Colonic mucosa (tissue), 4 donors: Measurements from ENCODE around the gene TDRD12. TPM values are rescaled to one million over a fixed set of nuclear protein-coding genes. Genes with fewer than 3 reads are reported as not detected.
"Not testable (repeated sequence)": the region's sequence is repeated elsewhere in the genome, so short reads cannot be mapped to it uniquely, and the experiment has no call there.

Source experiments
- DNase-seq: peaks from one replicate; pipeline ENCODE4 v3.0.0-alpha.2; 2020
- H3K27ac ChIP-seq: fragments of 200-600 bp; one replicate; pipeline ENCODE4 v1.8.0; 2021
- H3K27me3 ChIP-seq: fragments of 200-600 bp; one replicate; pipeline ENCODE4 v1.8.0; 2021
- H3K36me3 ChIP-seq: fragments of 200-600 bp; one replicate; pipeline ENCODE4 v1.8.0; 2021
- H3K4me1 ChIP-seq: fragments of 200-600 bp; one replicate; pipeline ENCODE4 v1.8.0; 2021; ENCODE audit warnings: mild to moderate bottlenecking
- H3K4me3 ChIP-seq: fragments of 200-600 bp; one replicate; pipeline ENCODE4 v1.8.0; 2021
- H3K9ac ChIP-seq, 2 donors: one replicate each; pipeline ENCODE4 v1.7.0; 2013; ENCODE audit warnings: control low read depth in 2 of 2, low read depth in 2 of 2, low read length in 2 of 2
- H3K9me3 ChIP-seq: fragments of 200-600 bp; one replicate; pipeline ENCODE4 v1.8.0; 2021
- intact Hi-C: fragments of 100-400 bp; cut with DNase I; formaldehyde crosslinking; loops from one replicate; pipeline ENCODE4 v1.14.1; 2022
- total RNA-seq, 2 donors: library from RNA; stranded (reverse); fragmentation: NEBNext Ultra II Directional in 1 of 2; extraction: Animal tissue kit (Norgen Biotek cat#: 25700) in 1 of 2; gene quantifications; one replicate each; pipeline ENCODE4 v1.2.1, GENCODE V29; 2021
- TF ChIP-seq, protein P1 (sequence below): fragments of 200-600 bp; IDR thresholded peaks from one replicate; pipeline ENCODE4 v1.8.0; 2022; ENCODE audit warnings: antibody characterized with exemption, mild to moderate bottlenecking
- donor health status: healthy.
- donor health status: DM: no; HTN: no; CAD: no.
- donor health status: DM: no; HTN: no; CAD: no.

The TDRD12 gene
- total RNA-seq, 2 donors from 2014 or later, result 0.37 TPM; not detected in 1

DNA sequence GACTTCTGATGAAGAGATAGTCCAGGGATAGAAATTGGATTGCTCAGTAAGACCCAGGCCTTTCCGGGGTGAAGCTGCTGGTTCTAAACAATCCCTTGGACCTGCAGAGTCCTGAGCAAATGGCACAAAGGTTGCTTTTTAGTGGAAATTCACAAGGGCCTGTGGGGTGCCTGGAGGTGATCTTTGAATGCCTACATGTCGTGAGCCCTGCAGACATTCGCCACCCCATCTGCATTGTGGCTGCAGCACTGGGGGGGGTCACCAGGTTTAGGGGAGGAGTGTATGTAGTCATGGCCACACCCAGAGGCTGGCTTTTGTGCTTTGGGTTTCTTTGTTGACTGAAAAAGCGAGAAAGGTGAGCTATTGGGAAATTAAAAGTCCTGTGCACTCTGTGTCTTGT is 108.6 kb downstream of the TDRD12 start:
- TF ChIP-seq, protein P1, sequence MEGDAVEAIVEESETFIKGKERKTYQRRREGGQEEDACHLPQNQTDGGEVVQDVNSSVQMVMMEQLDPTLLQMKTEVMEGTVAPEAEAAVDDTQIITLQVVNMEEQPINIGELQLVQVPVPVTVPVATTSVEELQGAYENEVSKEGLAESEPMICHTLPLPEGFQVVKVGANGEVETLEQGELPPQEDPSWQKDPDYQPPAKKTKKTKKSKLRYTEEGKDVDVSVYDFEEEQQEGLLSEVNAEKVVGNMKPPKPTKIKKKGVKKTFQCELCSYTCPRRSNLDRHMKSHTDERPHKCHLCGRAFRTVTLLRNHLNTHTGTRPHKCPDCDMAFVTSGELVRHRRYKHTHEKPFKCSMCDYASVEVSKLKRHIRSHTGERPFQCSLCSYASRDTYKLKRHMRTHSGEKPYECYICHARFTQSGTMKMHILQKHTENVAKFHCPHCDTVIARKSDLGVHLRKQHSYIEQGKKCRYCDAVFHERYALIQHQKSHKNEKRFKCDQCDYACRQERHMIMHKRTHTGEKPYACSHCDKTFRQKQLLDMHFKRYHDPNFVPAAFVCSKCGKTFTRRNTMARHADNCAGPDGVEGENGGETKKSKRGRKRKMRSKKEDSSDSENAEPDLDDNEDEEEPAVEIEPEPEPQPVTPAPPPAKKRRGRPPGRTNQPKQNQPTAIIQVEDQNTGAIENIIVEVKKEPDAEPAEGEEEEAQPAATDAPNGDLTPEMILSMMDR, result no peak
- no peaks in the 10 kb centered on the region for H3K27me3 ChIP-seq
- no peak for DNase-seq
- no peaks in the 10 kb centered on the region for H3K36me3 ChIP-seq
- no peaks in the 10 kb centered on the region for H3K4me1 ChIP-seq
- no peak overlapping the region for H3K27ac ChIP-seq
- no peak overlapping the region for H3K4me3 ChIP-seq
- intact Hi-C loops, result no loop called here
- H3K9ac ChIP-seq, result no peak overlapping the region
- H3K9me3 ChIP-seq, result no peaks in the 10 kb centered on the region

DNA sequence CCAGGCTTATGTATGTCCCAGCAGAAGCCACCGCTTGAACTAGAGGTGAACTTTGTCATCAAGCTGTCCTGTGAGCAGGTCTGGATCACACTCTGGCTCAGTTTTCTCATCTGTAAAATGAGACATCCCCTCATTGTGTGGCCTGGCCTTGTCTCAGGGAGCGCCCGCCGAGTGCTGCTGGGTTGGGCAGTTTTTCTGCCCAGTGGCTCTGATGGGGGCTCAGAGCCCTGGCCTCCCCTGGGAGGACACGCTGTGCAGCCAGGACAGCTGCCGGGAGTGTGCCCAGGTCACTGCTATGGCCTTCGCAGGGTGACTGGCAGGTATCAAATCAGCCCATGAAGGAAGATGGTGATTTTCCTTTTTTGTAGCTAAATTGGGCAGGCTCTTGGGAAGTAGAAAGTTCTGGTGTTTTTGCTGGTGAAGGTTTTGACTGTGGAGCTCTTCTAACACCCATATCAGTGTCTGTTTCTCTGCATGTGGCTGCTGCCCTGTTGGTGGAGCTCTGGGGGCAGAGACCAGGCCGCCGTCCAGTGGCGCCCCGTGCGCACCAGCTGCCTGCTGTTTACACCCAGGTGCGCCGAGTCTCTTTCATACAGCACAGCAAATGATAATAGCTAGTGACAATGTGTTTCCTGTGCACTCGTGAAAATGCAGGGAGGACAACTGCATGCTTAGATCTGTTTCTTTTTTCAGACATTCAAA is 109.2 kb downstream of the TDRD12 start:
- intact Hi-C loops, result no loop called here
- no peak for DNase-seq
- TF ChIP-seq, protein P1, result no peak
- H3K9ac ChIP-seq, result no peak overlapping the region
- no peak overlapping the region for H3K27ac ChIP-seq
- H3K4me3 ChIP-seq, result no peak overlapping the region
- no peaks in the 10 kb centered on the region for H3K27me3 ChIP-seq
- H3K4me1 ChIP-seq, result no peaks in the 10 kb centered on the region
- no peaks in the 10 kb centered on the region for H3K9me3 ChIP-seq
- H3K36me3 ChIP-seq, result no peaks in the 10 kb centered on the region

DNA sequence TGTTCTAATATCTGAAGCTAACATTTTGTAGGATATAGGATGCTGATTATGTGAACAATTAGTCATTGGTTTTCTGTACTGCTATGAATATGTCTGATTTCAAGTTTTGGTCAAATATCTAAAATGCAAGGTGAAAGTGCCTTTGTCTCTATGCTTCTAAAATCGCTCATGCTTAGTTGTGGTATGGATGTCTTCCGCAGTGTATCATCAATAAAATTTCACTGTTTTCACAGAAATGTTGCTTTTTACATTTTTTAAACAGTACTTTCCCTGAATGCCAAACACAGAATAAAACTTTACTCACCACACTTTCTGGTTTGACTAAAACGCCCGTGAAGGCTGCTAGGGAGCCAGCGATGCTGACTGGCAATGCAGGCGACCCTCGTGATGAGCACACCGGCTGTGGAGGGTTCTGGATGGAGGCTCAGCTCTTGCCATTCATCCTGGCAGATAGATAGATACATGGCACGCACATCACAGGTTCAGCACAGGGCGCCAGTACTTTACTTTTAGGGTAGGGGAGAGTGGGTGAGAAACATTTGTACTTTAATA is 109.9 kb downstream of the TDRD12 start:
- DNase-seq, result no peak
- Histone ChIP-seq H3K9ac (no peak overlapping the region), H3K4me1 (no peaks in the 10 kb centered on the region), H3K9me3 (no peaks in the 10 kb centered on the region), H3K27ac (no peak overlapping the region), H3K4me3 (no peak overlapping the region), H3K27me3 (no peaks in the 10 kb centered on the region), H3K36me3 (no peaks in the 10 kb centered on the region)
- intact Hi-C loops, result no loop called here
- TF ChIP-seq, protein P1, result no peak

DNA sequence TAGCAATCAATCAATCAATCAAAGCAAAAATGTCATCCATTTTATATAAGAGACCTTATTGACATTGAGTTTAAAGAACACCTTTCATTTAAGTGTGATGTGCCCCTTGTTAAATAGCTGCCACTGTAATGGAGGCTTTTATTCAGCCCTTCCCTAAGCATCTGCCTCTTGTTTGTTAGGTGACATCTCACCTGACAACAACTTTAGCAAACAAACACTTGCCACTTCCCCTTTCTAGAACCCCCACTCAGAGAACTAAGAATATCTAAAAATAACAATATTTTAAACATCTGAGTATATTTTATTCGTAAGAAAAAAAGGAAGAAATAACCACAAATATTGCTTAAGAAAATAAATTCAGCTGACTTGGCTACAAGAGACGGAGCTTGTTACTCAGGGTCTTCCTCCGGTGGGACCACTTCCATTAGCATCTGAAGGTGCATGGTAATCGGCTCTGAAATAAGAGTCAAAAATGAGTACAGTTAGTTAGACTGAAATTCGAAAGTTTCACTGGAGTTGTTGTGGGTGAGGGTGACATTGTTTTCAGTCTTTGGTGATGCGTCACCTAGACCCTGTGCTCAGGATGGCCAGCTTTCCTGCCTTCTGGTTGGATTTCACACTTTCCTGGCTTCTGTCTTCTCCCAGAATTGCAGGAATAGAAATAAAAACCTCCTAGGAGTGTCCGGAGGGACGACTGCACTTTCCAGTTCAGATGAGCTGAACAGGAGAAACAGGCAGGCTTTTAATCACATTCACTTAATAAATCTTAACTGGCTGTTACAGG is 110.9 kb downstream of the TDRD12 start:
- intact Hi-C loops, result no loop called here
- Histone ChIP-seq H3K9me3 (no peaks in the 10 kb centered on the region), H3K27ac (no peak overlapping the region), H3K36me3 (no peaks in the 10 kb centered on the region), H3K4me1 (no peaks in the 10 kb centered on the region), H3K9ac (no peak overlapping the region), H3K27me3 (no peaks in the 10 kb centered on the region), H3K4me3 (no peak overlapping the region)
- no peak for DNase-seq
- TF ChIP-seq, protein P1, result no peak

DNA sequence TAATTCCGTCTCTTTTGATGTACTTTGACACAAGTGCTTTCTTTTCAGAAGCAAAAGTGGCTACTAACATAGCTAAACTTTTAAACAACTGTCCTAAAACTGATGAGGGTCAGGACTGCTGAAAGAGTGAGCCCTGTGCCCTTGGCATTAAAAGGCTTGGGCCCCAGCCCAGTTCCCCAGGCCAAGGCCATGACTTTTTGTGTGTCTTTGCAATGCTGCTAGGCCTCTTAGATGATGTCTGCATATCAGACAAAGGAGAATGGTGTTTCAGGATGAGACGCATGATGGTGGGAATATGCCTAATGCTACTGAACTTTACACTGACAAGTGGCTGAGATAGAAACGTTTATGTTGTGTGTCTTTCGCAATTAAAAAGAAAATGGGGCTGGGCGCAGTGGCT is 112.0 kb downstream of the TDRD12 start:
- H3K27ac ChIP-seq, result no peak overlapping the region
- H3K9me3 ChIP-seq, result no peaks in the 10 kb centered on the region
- H3K9ac ChIP-seq, result no peak overlapping the region
- H3K36me3 ChIP-seq, result no peaks in the 10 kb centered on the region
- TF ChIP-seq, protein P1, result no peak
- H3K27me3 ChIP-seq, result no peaks in the 10 kb centered on the region
- H3K4me1 ChIP-seq, result no peaks in the 10 kb centered on the region
- intact Hi-C loops, result no loop called here
- H3K4me3 ChIP-seq, result no peak overlapping the region
- DNase-seq, result no peak

DNA sequence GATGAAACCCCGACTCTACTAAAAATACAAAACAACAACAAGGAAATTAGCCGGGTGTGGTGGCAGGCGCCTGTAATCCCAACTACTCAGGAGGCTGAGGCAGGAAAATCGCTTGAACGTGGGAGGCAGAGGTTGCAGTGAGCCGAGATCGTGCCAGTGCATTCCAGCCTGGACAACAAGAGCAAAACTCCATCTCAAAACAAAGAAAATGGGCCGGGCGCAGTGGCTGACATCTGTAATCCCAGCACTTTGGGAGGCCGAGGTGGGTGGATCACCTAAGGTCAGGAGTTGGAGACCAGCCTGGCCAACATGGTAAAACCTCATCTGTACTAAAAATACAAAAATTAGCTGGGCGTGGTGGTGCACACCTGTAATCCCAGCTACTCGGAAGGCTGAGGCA is 112.5 kb downstream of the TDRD12 start:
- H3K4me1 ChIP-seq, intact Hi-C loops, H3K36me3 ChIP-seq, H3K9me3 ChIP-seq, H3K4me3 ChIP-seq, H3K27ac ChIP-seq, DNase-seq, H3K9ac ChIP-seq, H3K27me3 ChIP-seq: not testable (repeated sequence)

DNA sequence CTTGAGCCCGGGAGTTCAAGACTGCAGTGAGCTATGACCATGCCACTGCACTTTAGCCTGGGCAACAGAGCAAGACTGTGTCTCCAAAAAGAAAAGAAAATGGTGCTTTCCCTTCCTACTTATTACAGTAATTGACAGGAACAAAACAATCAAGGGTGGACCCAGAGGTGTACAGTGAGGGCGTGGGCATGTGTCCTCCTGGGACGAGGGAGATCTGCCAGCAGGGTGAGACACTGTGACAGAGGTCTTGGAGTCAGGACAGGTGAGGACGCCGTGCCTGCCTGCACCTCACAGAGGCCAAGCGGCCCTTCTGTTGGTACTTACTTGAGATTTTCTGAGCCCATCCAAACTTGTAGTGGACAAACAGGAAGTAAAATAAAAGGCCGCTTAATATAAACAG is 113.3 kb downstream of the TDRD12 start:
- H3K4me3 ChIP-seq, H3K36me3 ChIP-seq, H3K27ac ChIP-seq, intact Hi-C loops, H3K9me3 ChIP-seq, DNase-seq, H3K9ac ChIP-seq, H3K4me1 ChIP-seq, H3K27me3 ChIP-seq: not testable (repeated sequence)

DNA sequence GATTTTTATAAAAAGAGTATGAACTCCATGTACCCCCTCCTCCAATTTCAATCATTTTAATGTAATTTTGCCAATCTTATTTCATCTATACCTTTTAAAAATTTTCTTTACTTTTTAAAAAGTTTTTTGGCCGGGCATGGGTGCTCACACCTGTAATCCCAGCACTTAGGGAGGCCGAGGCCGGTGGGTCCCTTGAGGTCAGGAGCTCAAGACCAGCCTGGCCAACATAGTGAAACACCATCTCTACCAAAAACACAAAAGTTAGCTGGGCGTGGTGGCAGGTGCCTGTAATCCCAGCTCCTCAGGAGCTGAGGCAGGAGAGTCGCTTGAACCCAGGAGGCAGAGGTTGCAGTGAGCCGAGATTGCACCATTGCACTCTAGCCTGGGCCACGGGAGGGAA is 113.8 kb downstream of the TDRD12 start:
- H3K9me3 ChIP-seq, H3K4me3 ChIP-seq, H3K27me3 ChIP-seq, H3K27ac ChIP-seq, H3K4me1 ChIP-seq, H3K36me3 ChIP-seq, DNase-seq, intact Hi-C loops, H3K9ac ChIP-seq: not testable (repeated sequence)
